Caco-2 (cell line): Measurements from ENCODE around the gene LCLAT1. TPM values are rescaled to one million over a fixed set of nuclear protein-coding genes. Genes with fewer than 3 reads are reported as not detected.
"Not testable (repeated sequence)": the region's sequence is repeated elsewhere in the genome, so short reads cannot be mapped to it uniquely, and the experiment has no call there.

Experiments
- BruUV-seq: library from RNA; stranded (reverse); fragments of 400-500 nt; replicated peaks from 2 replicates; lab custom pipeline; 2021; lab: Mats Ljungman, UMichigan
- CTCF ChIA-PET: fragments of 300-600 bp; sonication (Branson Sonifier 250); formaldehyde crosslinking; loops from one replicate; lab custom pipeline; 2022; ENCODE audit warnings: antibody characterized with exemption; lab: Charles Lee
- POLR2A ChIA-PET: fragments of 300-600 bp; sonication (Branson Sonifier 250); formaldehyde crosslinking; loops from one replicate; lab custom pipeline; 2022; ENCODE audit warnings: antibody characterized with exemption; lab: Charles Lee
- DNase-seq, 2 experiments: peaks; one replicate each; pipeline versions ENCODE4 v3.0.0 to v3.0.0-alpha.2; 2020 to 2022
- H3K27me3 ChIP-seq: replicated peaks from 2 replicates; pipeline ENCODE4 v1.6.0; 2011; ENCODE audit warnings: low read length; ENCODE audit not compliant: control insufficient read depth, insufficient read depth
- H3K36me3 ChIP-seq: 2 replicates; pipeline ENCODE4 v1.5.1; 2011; ENCODE audit warnings: low read length; ENCODE audit not compliant: control insufficient read depth, insufficient read depth
- H3K4me1 ChIP-seq: fragments of 250-450 bp; sonication (Bioruptor Pico); 2 replicates; pipeline ENCODE4 v1.5.1; 2020; ENCODE audit warnings: mild to moderate bottlenecking
- H3K4me3 ChIP-seq: 2 replicates; pipeline ENCODE4 v1.5.1; 2011; ENCODE audit warnings: low read depth, mild to moderate bottlenecking, control low read depth, low read length
- H3K9me3 ChIP-seq: fragments of 250-450 bp; sonication (Bioruptor Pico); 2 replicates; pipeline ENCODE4 v1.5.1; 2020; ENCODE audit warnings: mild to moderate bottlenecking, moderate library complexity
- H3K27ac Mint-ChIP-seq: one replicate; pipeline ENCODE4 v1.8.0; 2022; ENCODE audit warnings: mixed read lengths; ENCODE audit not compliant: unreplicated experiment
- H3K27me3 Mint-ChIP-seq: one replicate; pipeline ENCODE4 v1.8.0; 2022; ENCODE audit warnings: mixed read lengths; ENCODE audit not compliant: insufficient read depth, unreplicated experiment
- H3K36me3 Mint-ChIP-seq: one replicate; pipeline ENCODE4 v1.8.0; 2022; ENCODE audit warnings: mild to moderate bottlenecking, mixed read lengths; ENCODE audit not compliant: insufficient read depth, unreplicated experiment
- H3K4me1 Mint-ChIP-seq: one replicate; pipeline ENCODE4 v1.8.0; 2022; ENCODE audit warnings: low read depth, mixed read lengths; ENCODE audit not compliant: unreplicated experiment
- H3K4me3 Mint-ChIP-seq: one replicate; pipeline ENCODE4 v1.8.0; 2022; ENCODE audit warnings: mild to moderate bottlenecking, moderate library complexity, mixed read lengths; ENCODE audit not compliant: unreplicated experiment
- H3K9me3 Mint-ChIP-seq: one replicate; pipeline ENCODE4 v1.8.0; 2022; ENCODE audit warnings: mixed read lengths; ENCODE audit not compliant: unreplicated experiment
- intact Hi-C: fragments of 100-400 bp; cut with micrococcal nuclease; formaldehyde crosslinking; loops from one replicate; pipeline ENCODE4 v1.10.0; 2022; ENCODE audit not compliant: unreplicated experiment
- total RNA-seq: library from RNA; stranded (reverse); gene quantifications from 2 replicates; pipeline ENCODE4 v1.2.3, GENCODE V29; 2022
- TF ChIP-seq, protein P1 (sequence below), 2 experiments: fragments of 200-600 bp in 1 of 2; IDR thresholded peaks; 1 replicate in 1 of 2; 2 replicates in 1 of 2; pipeline versions ENCODE4 v1.5.1 to v1.8.0; 2011 to 2022; ENCODE audit warnings: antibody characterized with exemption in 1 of 2, control low read depth in 1 of 2, inconsistent platforms in 1 of 2, low read depth in 1 of 2, low read length in 1 of 2, mild to moderate bottlenecking in 1 of 2, moderate library complexity in 1 of 2; ENCODE audit not compliant: insufficient read depth in 1 of 2, severe bottlenecking in 1 of 2, unreplicated experiment in 1 of 2

LCLAT1 gene
- total RNA-seq, 1 experiment from 2014 or later, result 52.2 TPM

DNA sequence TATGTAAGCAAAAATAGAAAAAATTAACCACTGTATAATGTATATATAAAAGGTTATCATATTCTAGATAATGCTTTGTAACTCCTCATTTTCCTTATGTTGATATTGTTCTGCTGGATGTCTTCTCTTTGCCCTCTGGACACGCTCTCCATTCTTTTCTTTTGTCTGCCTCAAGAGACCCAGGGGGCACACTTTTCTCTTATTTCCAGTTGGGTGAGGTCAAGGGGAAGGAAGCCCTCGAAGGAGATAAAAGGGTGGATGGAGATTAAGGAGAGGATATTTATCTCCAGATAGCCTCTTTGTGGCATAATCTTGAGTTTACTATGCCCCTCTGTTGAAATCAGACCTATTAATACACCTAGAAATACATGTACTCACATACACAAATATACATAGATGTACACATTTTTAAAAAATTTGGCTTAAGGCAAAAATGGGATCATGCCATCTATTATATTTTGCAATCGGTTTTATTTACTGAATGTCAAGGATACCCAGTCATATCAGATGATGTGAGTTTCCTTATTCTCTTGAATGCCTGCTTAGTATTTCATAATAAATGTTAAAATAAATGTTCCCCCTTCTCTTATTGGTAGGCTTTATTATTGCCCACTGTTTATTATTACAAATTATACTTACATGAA, 65.3 kb downstream of the LCLAT1 start:
- DNase-seq, result no peak
- Histone ChIP-seq H3K27me3 (no peaks in the 10 kb centered on the region), H3K36me3 (no peaks in the 10 kb centered on the region), H3K4me1 (peaks cover 30% of the 10 kb centered on the region), H3K4me3 (no peak overlapping the region), H3K9me3 (peaks cover 11% of the 10 kb centered on the region; the same call in 1 of the 2 replicates)
- intact Hi-C loops, result loop anchor here (5.0 kb wide), 1 partner anchor 365 kb away; the partner anchor contains the start of gene YPEL5
- Mint-ChIP-seq H3K4me1 (peaks cover 46% of the 10 kb centered on the region), H3K27ac (no peak overlapping the region), H3K9me3 (peaks cover 4% of the 10 kb centered on the region), H3K4me3 (no peak overlapping the region), H3K27me3 (no peaks in the 10 kb centered on the region), H3K36me3 (peaks cover 7% of the 10 kb centered on the region)
- POLR2A ChIA-PET, result no interaction called here
- TF ChIP-seq, protein P1, sequence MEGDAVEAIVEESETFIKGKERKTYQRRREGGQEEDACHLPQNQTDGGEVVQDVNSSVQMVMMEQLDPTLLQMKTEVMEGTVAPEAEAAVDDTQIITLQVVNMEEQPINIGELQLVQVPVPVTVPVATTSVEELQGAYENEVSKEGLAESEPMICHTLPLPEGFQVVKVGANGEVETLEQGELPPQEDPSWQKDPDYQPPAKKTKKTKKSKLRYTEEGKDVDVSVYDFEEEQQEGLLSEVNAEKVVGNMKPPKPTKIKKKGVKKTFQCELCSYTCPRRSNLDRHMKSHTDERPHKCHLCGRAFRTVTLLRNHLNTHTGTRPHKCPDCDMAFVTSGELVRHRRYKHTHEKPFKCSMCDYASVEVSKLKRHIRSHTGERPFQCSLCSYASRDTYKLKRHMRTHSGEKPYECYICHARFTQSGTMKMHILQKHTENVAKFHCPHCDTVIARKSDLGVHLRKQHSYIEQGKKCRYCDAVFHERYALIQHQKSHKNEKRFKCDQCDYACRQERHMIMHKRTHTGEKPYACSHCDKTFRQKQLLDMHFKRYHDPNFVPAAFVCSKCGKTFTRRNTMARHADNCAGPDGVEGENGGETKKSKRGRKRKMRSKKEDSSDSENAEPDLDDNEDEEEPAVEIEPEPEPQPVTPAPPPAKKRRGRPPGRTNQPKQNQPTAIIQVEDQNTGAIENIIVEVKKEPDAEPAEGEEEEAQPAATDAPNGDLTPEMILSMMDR (IDR thresholded peaks at IDR 0.05; ENCODE audit: insufficient read depth in 1 of 2, low read depth in 1 of 2, low read length in 1 of 2, severe bottlenecking in 1 of 2, unreplicated experiment in 1 of 2), result no peak
- no TSS peak for BruUV-seq
- CTCF ChIA-PET, result no interaction called here

GRCh38 chr2:30513649-30514048, 66.6 kb downstream of the LCLAT1 start:
- BruUV-seq, H3K4me3 ChIP-seq, H3K27me3 ChIP-seq, H3K4me3 Mint-ChIP-seq, H3K9me3 ChIP-seq, CTCF ChIA-PET, H3K27ac Mint-ChIP-seq, DNase-seq, H3K36me3 ChIP-seq, H3K36me3 Mint-ChIP-seq, POLR2A ChIA-PET, H3K27me3 Mint-ChIP-seq: not testable (repeated sequence)
- intact Hi-C loops, result loop anchor here (5.0 kb wide), 1 partner anchor 366 kb away; the partner anchor contains the start of gene YPEL5
- Mint-ChIP-seq H3K4me1 (peaks cover 51% of the 10 kb centered on the region), H3K9me3 (peaks cover 11% of the 10 kb centered on the region)
- peaks cover 30% of the 10 kb centered on the region for H3K4me1 ChIP-seq

- POLR2A ChIA-PET, result no interaction called here
- no peak overlapping the region for H3K4me3 Mint-ChIP-seq
- H3K9me3 Mint-ChIP-seq, result peaks cover 18% of the 10 kb centered on the region
- BruUV-seq, result no TSS peak
- no peak overlapping the region for H3K27ac Mint-ChIP-seq
- intact Hi-C loops, result loop anchor here (5.0 kb wide), 1 partner anchor 367 kb away; the partner anchor contains the start of gene YPEL5
- no peaks in the 10 kb centered on the region for H3K27me3 Mint-ChIP-seq
- H3K4me1 Mint-ChIP-seq, result peaks cover 51% of the 10 kb centered on the region
- Histone ChIP-seq H3K4me1 (peaks cover 30% of the 10 kb centered on the region), H3K9me3 (no peaks in the 10 kb centered on the region), H3K36me3 (no peaks in the 10 kb centered on the region), H3K4me3 (no peak overlapping the region), H3K27me3 (no peaks in the 10 kb centered on the region)
- H3K36me3 Mint-ChIP-seq, result peaks cover 8% of the 10 kb centered on the region
- CTCF ChIA-PET, result no interaction called here
- TF ChIP-seq, protein P1 (IDR thresholded peaks at IDR 0.05; ENCODE audit: insufficient read depth in 1 of 2, low read depth in 1 of 2, low read length in 1 of 2, severe bottlenecking in 1 of 2, unreplicated experiment in 1 of 2), result no peak
- DNase-seq, result no peak
Measured at GRCh38 chr2:30514134-30514847, 67.2 kb downstream of the LCLAT1 start.
